ENCODE results near the gene CYB5D1.
"Not testable (repeated sequence)": the region's sequence is repeated elsewhere in the genome, so short reads cannot be mapped to it uniquely, and the experiment has no call there.

CYB5D1 gene

DNA sequence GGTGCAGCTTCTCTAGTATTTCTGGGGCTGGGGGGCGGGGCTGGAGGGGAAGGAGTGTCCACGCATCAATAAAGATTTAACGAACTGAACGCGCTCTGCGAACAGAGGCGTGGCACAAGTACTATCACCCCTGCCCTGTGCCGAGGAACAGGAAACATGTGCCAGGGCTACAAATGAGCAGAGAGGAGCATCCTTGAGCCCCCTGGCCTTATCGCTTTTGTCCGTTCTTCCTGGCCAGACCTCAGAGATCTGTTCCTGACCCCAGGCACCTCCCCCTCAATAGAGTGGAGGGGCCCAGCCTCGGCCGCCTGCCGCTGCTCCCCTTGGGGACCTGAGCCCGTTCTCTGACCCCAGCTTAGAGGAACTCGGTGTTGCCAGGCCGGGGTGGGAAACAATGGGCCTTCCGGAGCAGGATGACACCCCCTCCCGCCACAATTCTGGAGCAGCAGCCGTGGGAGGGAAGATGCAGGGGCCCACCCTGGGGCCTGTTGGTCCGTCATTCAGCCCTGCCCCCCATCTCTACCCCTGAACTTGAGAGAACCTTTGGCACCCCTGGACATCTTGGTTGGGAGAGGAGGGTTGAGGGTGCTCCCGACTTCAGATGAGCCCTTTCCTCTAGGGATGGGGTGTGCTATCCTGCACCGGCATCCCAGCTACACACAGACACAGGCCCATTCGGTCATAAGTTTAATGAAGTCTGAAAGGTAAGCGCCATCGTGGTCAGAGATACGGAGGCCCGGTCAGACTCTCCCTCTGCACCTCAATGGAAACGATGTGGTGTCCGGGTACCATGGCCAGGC lies 1.6 kb upstream of the CYB5D1 start:
- peak; percentile 40 for DNase-seq (ENCODE audit: low read depth)

- peak; percentile 99 for DNase-seq (ENCODE audit: low read depth)
Observed at GRCh38 chr17:7856811-7857712, 741 bp upstream of the CYB5D1 start, which contains the start of gene NAA38. Gene NAA38, minus strand, starts transcription at chr17:7857559. Its CDS starts 96 bp downstream, at chr17:7857463.

DNA sequence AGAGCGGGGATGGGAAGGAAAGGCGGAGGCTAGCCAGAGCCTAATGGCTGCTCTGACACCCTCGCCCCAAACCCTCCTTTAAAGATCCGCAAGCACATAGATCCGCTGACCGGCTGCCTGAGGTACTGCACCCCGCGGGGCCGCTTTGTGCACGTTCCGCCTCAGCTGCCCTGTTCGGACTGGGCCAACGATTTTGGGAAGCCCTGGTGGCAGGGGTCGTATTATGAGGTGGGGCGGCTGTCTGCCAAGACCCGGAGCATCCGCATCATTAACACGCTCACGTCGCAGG lies 663 bp downstream of the CYB5D1 start:
- peak; percentile 53 for DNase-seq (ENCODE audit: low read depth)

- DNase-seq (ENCODE audit: low read depth): no peak
Observed at GRCh38 chr17:7859028-7859427, 1.2 kb downstream of the CYB5D1 start.

DNA sequence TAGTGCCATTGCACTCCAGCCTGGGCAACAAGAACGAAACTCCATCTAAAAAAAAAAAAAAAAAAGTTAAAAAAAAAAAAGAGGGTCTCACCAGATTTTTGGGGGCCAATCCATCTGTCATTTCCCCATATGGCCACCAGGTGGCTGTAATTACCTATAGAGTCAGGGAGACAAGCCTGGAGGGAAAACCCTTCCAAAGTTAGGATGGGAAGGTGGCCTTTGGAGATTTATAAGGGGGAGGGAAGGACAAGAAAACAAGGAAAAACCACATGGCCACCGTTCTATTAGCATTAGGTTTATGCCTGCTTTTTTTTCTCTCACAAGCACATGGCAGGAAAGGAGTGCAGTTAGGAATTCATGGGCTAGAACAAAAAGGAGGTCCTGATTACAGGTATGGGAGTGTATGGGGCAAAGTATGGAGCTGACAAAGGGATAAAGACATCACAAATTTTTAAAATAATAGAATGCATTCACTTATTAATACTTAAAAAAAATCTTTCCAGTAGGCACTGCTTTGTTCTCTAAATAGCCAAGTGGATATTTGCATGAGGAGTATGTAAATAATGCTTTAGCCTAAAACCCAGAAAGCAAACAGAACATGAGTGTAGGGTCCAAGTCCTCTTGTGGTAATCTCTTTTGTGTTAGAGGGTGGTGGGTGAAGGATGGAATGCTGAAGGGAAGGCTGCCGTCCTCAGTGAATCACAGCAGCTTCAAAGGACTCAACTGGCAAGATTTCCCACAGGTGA lies 5.1 kb downstream of the CYB5D1 start:
- peak; percentile 23 for DNase-seq (ENCODE audit: low read depth)

GRCh38 chr17:7864384-7864783 lies 6.6 kb downstream of the CYB5D1 start:
- DNase-seq (ENCODE audit: low read depth): not testable (repeated sequence)

DNA sequence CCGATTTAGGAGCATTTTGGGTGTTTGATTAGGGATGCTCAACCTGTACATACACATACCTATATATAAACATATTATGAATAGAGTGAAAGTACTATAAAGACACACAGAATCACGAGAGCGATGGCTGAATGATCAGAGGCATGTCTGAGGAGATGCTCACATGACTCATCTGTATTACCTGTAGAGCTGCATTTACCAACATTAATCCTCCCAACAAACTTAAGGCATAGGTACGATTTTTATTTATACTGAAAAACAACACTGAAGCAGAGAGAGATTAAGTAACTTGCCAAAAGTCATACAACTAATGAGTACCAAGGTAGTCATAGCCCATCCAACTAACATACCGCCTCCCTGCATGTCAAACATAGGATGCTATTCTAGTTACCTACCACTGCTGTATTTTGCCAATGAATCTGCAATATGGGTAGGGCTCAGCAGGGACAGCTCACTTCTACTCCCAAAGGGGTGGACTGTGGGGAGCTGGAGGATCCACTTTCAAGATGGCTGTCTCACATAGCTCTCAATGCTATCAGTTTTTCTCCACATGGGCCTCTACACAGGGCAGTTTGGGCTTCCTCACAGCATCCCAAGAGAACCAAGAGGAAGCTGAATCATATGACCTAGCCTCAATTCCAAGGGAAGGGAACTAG lies 7.3 kb downstream of the CYB5D1 start:
- no peak for DNase-seq (ENCODE audit: low read depth)

GRCh38 chr17:7867881-7868329 lies 10.1 kb downstream of the CYB5D1 start:
- no peak for DNase-seq (ENCODE audit: low read depth)

DNA sequence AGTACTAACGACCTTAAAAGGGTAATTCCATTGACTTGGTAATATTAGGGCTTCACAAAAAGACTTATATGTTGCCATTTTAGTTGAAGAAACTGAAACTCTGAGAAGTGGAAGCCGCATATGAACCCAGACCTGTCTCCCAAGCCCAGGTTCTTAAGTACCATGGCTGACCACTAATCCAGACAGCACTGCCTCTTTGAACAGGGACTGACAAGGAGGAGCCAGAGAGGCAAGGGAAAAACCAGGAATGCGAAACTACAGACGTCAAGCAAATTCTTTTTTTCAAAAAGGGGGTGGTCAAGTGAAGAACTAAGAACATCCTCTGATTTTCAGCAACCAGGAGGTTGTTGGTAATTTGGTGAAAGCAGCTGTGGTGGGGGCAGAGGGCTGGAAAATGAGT lies 15.2 kb downstream of the CYB5D1 start:
- no peak for DNase-seq (ENCODE audit: low read depth)

DNA sequence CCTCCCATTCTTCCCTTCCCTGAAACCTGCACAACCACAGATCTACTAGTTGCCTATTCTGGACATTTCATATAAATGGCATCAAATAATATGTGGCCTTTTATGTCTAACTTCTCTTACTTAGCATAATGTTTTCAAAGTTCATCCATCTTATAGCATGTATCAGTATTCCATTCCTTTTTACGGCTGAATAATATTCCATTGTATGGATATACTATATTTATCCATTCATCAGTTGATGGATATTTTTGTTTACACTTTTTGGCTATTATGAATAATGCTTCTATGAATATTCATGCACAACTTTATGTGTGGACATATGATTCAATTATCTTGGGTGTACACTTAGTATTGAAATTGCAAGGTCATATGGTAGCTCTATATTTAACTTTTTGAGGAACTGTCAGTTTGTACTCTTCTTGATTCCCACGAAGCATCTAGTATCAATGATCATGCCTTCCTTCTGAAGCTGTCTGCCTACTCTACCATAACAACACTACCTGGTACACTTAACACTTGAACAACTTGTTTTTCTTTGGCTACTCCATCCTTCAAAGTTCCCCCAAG lies 18.1 kb downstream of the CYB5D1 start:
- no peak for DNase-seq (ENCODE audit: low read depth)

- DNase-seq (ENCODE audit: low read depth): no peak
Observed at GRCh38 chr17:7878234-7878633, 20.4 kb downstream of the CYB5D1 start.

- DNase-seq (ENCODE audit: low read depth): no peak
Observed at GRCh38 chr17:7880076-7880868, 22.5 kb downstream of the CYB5D1 start.

GRCh38 chr17:7881276-7882054 lies 23.7 kb downstream of the CYB5D1 start:
- DNase-seq (ENCODE audit: low read depth): no peak

DNA sequence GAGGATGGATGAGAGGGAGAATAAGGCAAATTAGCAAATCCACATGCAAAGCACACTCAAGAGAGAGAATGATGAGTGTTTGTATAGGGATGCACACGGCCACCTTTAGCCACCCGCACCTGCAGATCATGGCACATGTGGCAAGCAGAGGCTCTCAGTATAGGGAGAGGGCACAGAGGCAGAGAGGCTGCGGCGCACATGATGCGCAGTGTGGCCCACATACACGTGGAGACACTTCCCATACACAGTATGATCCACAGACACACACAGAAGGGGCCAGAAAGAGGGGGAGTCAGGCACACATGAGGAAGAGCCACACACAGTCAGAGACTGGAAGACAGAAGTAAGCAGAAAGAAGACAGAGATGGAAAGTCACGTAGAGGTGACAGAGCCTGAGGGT lies 24.3 kb downstream of the CYB5D1 start:
- DNase-seq (ENCODE audit: low read depth): no peak

- no peak for DNase-seq (ENCODE audit: low read depth)
Observed at GRCh38 chr17:7882629-7883028, 24.8 kb downstream of the CYB5D1 start.

- peak; percentile 48 for DNase-seq (ENCODE audit: low read depth)
Observed at GRCh38 chr17:7883781-7884386, 26.1 kb downstream of the CYB5D1 start.

DNA sequence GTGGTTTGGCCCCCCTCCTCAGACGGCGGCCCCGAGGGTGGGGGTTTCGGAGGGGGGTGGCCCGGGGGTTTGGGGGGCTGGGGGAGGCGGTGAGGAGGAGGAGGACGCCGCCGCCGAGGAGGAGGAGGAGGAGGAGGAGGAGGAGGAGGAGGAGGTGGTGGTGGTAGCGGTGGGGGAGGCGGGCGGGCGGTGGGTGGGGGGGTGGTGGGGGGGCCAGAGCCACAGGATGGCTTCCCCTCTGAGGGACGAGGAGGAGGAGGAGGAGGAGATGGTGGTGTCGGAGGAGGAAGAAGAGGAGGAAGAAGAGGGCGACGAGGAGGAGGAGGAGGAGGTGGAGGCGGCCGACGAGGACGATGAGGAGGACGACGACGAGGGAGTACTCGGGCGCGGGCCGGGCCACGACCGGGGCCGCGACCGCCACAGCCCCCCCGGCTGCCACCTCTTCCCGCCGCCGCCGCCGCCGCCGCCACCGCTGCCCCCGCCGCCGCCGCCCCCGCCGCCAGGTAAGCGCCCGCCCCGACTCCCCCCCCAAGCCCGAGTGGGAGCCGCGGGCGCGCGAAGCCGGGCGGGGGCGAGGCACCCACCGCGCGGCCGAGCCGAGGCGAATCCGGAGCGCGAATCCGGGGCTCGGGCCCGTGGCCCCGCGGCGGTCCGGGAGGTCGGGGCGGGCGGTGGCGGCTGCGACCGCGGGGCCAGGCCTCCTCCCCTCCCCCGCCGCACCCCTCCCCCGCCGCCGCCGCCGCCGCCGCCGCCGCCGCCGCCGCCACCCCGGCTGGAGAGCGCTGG lies 27.0 kb downstream of the CYB5D1 start:
- no peak for DNase-seq (ENCODE audit: low read depth)

GRCh38 chr17:7885367-7886226 lies 27.8 kb downstream of the CYB5D1 start:
- DNase-seq (ENCODE audit: low read depth): peak; percentile 10

Data from fibroblast of gingiva (primary cell).